ENCODE measurements around the gene CTCF.

CTCF gene

DNA sequence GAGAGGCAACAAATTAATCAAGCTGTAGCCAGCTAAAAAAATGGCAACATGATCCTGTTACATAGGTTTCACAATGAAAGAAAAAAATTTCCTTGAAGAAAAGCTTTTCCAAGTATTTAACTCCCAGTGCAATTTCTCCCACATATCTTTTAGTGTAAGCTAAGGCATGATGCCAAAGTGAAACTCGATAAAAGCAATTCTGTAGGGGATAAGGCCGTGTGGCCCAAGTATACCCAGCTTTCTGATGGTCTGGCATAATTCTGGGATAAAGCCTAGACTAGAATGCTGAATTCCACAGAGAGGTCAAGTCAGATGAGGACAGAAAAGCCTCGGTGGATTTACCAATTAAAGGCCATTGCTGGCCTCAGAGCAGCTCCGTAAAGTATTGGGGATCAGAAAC, 36.2 kb downstream of the CTCF start:
- DNase-seq (ENCODE audit: low read depth, low spot score) = no peak

DNA sequence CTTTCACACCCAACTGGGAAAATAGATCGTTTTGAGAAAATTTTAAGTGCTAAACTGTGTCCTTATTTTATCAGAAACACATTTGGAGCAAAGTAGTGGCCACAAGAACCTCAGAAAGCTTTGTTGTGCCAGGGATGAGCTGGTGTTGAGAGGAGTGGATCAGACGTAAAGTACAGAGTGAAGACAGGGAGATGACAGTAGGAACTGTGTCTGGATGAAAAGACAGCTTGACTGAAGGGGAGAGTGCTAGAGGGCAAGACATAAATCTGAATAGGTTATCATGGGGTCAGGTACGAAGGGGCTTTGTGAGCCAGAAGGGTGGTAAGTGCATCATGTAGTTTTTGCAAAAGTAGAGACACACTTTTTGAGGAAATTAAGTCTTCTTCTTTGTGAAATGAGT, 43.3 kb downstream of the CTCF start:
- DNase-seq (ENCODE audit: low read depth, low spot score) = no peak

DNA sequence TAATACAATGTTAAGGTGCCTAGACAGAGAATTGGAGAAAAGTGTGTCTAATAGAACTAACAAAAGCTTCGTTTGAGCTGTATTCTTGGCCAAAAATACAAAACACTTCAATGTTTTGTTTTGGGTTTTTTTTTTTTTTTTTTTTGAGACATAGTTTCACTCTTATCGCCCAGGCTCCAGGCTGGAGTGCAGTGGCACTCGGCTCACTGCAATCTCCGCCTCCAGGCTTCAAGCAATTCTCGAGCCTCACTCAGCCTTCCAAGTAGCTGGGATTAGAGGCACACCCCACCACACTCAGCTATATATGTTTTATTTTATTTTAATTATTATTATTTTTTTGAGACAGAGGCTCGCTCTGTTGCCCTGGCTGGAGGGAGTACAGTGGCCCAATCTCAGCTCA, 44.3 kb downstream of the CTCF start:
- no peak for DNase-seq (ENCODE audit: low read depth, low spot score)

DNA sequence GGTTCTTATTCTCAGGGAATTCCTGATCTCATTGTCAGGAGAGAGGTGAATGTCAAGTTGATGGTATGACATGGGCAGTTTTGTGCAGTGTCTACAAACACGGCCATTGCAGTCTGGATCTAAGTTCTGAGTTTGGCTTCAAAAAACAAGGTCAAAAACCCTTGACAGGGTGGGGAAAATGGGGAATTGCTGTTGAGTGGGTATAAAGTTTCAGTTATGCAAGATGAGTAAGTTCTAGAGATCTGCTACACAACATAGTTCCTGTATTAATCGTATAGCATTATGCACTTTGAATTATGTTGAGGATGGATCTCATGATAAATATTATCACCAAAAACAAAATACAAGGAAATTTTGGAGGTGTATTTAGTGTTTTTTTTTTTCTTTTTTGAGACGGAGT, 46.0 kb downstream of the CTCF start:
- DNase-seq (ENCODE audit: low read depth, low spot score) = no peak

DNA sequence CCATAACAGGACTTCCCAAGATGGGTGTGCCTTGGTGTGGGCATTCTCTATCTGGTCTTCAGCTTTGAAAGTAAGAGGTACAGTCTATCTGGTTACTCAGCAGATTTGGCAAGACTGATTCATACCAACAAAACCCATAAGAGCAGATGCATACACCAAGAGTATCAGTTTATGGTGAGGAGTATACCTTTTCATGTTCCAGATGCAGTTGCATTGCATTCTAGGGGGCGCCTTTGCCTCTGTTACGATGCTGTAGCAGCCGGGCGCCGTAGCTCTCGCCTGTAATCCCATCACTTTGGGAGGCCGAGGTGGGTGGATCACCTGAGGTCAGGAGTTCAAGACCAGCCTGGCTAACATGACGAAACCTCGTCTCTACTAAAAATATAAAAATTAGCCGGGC, 51.5 kb downstream of the CTCF start:
- no peak for DNase-seq (ENCODE audit: low read depth, low spot score)

DNA sequence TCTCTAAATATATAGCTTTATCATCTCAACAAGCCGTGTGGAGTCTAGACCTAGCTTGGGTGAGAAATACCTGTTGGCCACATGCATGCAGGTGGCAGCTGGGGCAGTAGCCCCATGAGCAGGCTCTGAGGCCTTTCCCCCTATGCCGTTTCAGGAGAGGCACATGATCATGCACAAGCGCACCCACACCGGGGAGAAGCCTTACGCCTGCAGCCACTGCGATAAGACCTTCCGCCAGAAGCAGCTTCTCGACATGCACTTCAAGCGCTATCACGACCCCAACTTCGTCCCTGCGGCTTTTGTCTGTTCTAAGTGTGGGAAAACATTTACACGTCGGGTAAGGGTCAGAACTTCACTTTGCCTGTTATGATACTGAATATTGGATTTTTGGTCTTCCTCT, 65.9 kb downstream of the CTCF start:
- no peak for DNase-seq (ENCODE audit: low read depth, low spot score)

DNA sequence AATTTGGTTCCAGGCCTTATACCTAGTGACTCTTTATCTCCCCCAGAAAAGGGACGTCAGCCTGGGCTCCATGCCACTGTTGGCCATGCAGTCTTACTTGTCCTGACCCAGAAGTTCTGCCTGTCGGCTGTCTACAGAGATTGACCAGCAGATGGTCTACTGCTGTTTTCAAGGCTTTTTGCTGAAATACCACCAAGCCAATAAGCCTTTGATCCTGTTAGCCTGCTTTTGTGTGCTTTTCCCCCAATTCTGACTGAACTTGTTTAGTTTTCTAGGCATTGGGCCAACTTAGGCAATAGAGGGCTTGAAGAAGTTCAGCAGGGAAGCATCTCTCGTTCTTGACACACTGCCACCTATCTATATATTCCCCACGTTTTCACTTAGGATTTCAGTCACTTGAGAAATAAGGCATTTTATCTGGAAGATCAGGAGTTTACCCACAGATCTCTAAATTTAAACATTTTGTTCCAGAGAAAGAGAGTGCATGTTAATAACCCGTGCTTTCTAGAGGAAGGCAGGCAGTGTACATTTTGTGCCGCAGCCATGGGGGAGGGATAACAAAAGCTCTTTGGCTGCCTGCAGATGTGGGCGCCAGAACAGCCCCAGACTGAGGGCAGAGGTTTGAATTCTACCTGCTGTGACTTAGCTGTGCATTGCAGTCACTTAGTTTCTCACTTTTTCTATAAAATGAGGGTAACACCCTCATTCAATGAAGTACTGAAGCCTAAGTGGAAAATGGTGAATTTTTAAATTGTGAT, 70.3 kb downstream of the CTCF start:
- DNase-seq (ENCODE audit: low read depth, low spot score) = no peak

DNA sequence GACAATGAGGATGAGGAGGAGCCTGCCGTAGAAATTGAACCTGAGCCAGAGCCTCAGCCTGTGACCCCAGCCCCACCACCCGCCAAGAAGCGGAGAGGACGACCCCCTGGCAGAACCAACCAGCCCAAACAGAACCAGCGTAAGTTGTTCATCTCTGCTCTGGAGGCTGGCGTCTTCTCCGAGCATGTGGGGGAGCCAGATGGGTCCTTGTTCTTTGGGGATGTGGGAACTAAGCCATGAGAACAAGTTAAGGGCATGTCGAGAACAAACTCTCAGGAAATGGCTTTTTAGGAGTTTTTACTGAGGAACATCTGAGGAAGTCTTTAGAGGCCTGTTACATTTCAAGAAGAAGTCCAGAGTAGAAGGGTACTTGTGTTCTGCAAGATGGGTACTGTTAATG, 74.4 kb downstream of the CTCF start:
- no peak for DNase-seq (ENCODE audit: low read depth, low spot score)

DNA sequence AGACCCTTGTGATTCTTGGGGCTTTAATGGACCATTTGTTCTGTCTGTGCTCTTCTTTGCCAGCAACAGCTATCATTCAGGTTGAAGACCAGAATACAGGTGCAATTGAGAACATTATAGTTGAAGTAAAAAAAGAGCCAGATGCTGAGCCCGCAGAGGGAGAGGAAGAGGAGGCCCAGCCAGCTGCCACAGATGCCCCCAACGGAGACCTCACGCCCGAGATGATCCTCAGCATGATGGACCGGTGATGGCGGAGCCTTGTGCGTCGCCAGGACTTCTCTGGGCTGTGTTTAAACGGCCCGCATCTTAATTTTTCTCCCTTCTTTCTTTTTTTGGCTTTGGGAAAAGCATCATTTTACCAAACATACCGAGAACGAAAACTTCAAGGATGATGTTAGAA, 75.3 kb downstream of the CTCF start:
- DNase-seq (ENCODE audit: low read depth, low spot score) = no peak

DNA sequence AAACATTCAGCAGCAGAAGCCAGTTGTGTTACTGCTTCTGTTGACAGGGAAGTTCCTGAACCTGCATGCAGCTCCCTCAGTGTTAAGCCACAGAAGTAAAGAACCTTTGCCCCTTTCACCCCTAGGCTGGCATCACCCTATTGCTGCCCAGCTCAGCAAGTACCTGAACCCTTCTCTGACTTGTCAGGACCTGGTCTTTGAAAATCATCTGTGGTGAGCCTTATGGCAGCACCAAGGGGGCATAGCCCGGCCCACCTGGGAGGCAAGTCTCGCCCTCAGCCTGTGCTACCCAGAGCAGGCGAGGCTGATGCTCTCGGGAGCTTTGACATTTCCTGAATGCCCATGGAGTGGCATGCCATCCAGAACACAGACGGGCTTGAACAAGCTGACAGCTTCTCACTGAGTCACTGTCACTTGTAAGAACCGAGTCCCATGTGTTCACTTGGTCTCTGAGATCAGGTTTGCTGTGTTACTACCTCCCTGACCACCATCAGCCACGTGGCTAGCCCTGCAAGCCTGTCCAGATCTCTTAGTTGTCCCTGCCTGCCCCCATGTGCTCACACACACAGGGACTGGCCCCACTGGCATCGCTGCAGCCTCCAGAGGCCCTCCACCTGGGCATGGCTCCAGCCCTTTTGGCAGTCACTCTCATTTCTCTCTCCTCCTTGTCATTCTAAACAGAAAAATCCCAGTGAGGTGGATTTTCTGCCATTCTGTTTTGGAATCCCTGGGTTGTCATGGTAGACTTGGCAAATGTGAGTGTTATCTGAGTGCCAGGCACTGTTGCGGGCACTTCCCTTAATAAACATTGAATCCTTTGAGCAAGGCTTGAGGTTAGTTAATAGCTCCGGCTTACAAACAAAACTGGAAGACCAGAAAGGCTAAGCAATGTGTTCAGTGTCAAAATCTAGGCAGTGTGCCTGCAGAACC, 79.7 kb downstream of the CTCF start:
- DNase-seq (ENCODE audit: low read depth, low spot score) = no peak

DNA sequence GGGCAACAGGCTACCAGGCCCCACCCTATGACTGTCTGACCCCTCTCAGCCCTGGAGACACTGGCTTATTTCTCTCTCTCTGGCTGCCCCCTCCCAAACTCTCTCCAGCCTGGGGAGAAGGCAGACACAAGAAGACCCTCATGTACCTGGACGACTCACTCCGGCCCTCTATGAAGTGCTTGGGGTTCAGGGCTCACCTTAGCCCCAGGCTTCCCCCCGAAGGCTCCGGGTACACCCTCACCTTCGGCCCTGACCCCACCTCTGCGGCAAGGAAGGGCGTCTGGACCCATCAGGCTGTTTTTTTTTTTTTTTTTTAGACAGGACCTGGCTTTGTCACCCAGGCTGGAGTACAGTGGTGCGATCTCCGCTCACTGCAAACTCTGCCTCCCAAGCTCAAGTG, 81.7 kb downstream of the CTCF start:
- no peak for DNase-seq (ENCODE audit: low read depth, low spot score)

DNA sequence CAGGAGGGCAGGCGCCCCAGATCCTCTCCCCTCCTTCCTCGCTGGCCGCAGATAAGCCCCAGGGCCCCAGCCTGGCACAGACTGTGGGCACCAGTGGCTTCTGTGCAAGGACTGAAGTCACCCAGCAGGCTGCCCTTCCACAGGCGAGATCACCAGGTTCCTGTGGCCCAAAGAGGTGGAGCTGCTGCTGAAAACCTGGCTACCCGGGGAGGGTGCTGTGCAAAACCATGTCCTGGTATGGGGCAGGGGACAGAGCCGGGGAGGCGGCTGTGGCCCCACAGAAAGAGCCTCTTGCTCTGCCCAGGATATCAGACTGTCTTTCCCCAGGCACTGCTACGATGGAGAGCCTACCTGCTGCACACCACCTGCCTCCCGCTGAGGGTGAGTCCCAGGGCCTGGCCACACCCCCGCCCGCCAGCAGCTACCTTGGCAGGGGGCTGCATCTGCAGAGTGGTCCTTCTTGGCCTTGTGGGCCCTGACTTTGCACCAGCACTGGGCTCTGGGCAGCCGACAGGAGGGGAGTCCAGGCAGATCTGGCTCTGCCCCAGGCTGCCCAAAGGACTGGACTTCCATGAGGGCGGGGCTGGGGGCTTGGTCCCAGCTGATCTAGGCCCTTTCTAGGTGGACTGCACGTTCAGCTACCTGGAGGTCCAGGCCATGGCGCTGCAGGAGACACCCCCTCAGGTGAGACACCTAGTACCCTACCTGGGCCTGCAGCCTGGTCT, 83.2 kb downstream of the CTCF start:
- no peak for DNase-seq (ENCODE audit: low read depth, low spot score)

DNA sequence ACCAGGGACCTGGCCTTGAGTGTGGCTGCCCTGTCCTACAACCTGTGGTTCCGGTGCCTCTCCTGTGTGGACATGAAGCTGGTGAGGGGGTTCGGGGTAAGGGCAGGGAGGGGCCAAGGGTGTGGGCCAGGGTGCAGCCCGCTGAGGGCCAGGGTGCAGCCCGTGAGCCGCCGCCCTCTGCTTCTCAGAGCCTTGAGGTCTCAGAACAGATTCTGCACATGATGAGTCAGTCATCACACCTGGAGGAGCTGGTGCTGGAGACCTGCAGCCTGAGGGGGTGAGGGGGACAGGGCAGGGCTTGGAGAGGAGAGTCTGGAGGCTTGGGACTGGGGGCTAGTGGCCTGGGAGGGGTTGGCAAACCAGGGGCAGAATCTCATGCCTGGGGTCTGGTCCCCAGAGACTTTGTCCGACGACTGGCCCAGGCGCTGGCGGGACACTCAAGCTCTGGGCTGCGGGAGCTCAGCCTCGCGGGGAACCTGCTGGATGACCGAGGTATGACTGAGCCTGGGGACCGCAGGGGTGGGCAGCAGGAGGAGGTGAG, 84.9 kb downstream of the CTCF start:
- DNase-seq (ENCODE audit: low read depth, low spot score) = no peak

DNA sequence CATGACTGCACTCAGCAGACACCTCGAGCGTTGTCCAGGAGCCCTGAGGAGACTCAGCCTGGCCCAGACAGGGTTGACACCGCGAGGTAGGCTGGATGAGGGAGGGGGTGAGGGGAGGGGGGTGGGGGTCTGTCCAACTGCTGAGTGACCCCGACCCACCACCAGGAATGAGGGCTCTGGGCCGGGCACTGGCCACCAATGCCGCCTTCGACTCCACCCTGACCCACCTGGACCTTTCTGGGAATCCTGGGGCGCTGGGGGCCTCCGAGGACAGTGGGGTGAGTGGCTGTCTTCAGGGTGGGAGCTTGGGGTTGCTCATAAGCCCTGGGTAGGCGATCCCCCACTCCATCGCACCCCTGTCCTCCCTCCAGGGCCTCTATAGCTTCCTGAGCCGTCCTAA, 85.4 kb downstream of the CTCF start:
- no peak for DNase-seq (ENCODE audit: low read depth, low spot score)

DNA sequence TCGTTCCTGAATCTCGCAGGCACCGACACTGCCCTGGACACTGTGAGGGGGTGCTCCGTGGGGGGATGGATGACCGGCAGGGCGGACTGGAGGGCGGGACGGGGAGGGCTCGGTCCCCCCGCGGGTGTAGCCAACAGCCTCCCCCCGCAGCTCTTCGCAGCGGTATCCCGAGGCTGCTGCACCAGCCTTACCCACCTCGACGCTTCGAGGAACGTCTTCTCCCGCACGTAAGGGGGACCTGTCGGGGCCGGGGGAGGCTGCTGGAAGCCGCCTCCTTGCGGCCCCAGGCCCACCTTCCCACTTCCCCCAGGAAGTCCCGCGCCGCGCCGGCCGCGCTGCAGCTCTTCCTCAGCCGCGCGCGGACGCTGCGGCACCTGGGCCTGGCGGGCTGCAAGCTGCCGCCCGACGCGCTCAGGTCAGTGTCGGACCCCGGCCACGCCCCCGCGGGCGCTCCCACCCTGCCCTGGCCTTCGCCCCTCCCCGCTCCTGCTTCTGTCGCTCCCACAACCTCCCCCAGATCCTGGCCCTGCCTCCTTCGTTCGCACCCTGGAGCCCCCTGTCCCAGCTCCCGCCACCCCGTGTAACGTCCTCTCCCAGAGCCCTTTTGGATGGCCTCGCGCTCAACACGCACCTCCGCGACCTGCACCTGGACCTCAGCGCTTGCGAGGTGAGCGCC, 85.9 kb downstream of the CTCF start:
- DNase-seq (ENCODE audit: low read depth, low spot score) = no peak

DNA sequence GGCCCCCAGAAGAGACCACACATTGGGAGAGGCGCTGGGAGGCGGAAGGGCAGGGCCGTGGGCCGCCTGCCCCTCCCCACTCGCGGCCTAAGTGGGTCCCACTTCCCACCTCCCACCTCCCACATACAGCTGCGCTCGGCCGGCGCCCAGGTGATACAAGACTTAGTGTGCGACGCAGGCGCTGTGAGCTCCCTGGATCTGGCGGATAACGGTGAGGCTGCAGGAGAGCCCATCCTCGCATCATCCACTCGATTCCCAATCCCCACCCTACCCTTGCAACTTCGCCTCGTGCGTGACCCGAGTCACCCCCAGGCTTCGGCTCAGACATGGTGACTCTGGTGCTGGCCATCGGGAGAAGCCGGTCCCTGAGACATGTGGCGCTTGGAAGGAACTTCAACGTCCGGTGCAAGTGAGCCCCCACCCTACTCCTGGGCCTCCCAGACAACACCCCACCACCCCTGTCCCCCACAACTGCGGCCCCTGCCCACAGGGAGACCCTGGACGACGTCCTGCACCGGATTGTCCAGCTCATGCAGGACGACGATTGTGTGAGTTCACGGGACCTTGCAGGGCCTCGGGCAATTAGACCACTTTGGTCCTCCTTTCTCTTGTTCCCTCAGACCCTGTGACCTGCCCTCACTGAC, 86.6 kb downstream of the CTCF start:
- no peak for DNase-seq (ENCODE audit: low read depth, low spot score)

DNA sequence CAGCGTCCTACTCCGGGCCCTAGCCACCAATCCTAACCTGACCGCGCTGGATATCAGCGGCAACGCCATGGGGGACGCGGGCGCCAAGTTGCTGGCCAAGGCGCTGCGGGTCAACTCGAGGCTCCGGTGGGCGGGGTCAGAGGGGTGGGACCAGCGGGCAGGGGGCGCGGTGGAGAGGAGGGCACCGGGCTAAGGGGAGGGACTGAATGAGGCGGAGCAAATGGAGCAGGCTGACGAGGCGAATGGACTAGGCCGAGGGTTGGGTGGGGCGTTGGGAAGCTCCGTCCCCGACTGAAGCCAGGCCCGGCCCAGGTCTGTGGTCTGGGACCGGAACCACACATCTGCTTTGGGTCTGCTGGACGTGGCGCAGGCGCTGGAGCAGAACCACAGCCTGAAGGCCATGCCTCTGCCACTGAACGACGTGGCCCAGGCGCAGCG, 87.2 kb downstream of the CTCF start:
- no peak for DNase-seq (ENCODE audit: low read depth, low spot score)

DNA sequence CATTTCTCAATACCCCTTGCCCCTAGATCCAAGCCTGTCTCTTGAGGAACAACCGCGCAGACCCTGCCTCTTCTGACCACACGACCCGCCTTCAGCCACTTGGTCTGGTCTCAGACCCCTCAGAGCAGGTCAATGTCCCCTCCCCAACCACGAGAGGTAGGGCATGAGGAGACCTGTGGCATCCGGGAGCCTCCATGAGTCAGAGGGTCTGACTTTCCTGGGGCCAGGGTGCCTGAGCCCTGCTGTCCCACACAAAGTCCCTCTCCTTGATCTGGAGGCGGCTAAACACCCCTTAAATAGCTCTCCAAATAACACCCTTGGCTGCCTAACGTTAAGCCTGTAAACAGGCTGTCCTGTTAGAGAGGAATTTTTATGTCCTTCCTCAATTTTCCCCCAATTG, 87.7 kb downstream of the CTCF start:
- no peak for DNase-seq (ENCODE audit: low read depth, low spot score)

DNA sequence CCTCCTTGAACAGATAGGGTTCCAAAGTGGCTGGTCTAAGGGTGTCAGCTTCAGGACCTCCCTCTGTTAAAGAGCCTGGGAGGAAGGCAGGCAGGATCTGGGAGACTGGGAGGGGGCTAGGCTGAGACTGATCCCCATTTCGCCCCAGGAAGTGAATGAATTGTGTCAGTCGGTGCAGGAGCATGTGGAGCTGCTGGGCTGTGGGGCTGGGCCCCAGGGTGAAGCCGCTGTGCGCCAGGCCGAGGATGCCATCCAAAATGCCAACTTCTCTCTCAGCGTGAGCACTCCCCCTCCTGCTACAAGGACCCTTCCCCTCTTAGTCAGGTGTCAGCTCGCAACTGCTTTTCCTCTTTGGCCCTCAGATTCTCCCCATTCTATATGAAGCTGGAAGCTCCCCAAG, 88.7 kb downstream of the CTCF start:
- no peak for DNase-seq (ENCODE audit: low read depth, low spot score)

DNA sequence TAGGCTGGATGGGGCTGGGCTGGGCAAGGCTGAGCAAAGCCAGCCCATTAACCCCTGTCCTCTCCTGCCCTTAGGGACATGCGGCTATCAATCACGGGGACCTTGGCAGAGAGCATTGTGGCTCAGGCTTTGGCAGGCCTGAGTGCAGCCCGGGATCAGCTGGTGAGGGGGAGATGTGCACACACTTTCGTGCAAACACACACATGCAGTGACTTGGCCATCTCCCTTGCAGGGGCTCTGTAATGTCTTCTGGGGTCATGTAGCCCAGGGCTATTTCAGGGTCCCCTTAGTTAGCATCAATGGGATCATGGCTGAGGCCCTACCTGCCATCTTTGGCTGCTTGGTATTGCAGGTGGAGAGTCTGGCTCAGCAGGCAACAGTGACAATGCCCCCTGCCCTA, 89.5 kb downstream of the CTCF start:
- no peak for DNase-seq (ENCODE audit: low read depth, low spot score)

DNA sequence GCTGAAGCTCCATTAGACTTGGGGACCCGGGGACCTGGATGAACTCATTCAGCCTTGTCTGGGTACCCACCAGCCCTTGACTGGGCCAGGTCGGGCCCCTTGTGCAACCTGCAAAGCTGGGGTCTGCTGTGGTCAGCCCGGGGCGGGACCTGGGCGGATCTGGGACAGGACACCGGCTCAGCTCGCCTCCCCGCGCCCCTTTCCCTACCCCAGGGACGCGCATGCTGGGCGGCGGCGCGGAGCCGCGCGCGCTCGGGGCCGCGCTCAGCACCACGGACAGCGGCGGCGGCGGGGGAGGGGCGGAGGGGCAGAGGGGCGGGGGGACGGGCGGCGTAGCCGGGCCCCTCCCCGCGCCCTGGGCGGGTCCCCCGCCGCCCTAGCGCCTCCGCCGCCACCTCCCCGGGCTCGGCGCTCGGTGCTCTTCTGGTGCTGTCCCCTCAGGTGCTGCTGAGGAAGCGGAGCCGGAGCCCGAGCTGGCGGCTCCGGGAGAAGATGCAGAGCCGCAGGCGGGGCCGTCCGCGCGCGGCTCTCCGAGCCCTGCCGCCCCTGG, 90.3 kb downstream of the CTCF start:
- DNase-seq (ENCODE audit: low read depth, low spot score) = no peak
